Cardiac fibroblast (primary cell): ENCODE results near the gene PANK4.

ENCODE experiments used
- DNase-seq, 2 donors: peaks; one replicate each; pipeline versions ENCODE4 v3.0.0 to v3.0.0-alpha.2; 2010; ENCODE audit warnings: low read depth in 2 of 2
- H3K4me3 ChIP-seq, 2 donors: replicated peaks in 1 of 2; 1 replicate in 1 of 2; 2 replicates in 1 of 2; pipeline ENCODE4 v1.5.1; 2011; ENCODE audit warnings: low read depth in 2 of 2, low read length in 2 of 2, mild to moderate bottlenecking in 2 of 2, moderate library complexity in 1 of 2
- TF ChIP-seq, protein P1 (sequence below): IDR thresholded peaks from one replicate; pipeline ENCODE4 v1.5.1; 2011; ENCODE audit warnings: low read depth, mild to moderate bottlenecking, low read length, inconsistent platforms

The PANK4 gene

DNA sequence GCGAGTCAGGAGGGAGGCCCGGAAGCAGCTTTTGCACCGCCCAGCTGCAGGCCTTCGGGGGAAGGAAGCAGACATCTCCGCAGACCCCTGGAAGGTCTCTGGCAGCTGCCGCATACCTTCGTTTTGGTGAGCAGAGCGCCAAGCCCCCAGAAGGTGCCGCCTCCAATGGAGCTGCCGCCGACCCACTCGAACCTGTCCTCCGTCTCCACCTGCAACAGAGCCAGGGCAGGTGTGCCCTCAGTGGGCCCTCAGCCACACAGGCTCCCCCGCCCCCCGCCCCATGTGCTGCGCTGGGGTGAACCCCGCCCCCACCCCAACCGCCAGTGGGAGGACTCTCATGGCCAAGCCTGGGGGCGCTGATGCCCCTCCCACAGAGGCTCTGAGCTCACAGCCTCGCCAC is 6.2 kb downstream of the PANK4 start:
- DNase-seq = no peak
- H3K4me3 ChIP-seq = no peak overlapping the region
- TF ChIP-seq, protein P1, sequence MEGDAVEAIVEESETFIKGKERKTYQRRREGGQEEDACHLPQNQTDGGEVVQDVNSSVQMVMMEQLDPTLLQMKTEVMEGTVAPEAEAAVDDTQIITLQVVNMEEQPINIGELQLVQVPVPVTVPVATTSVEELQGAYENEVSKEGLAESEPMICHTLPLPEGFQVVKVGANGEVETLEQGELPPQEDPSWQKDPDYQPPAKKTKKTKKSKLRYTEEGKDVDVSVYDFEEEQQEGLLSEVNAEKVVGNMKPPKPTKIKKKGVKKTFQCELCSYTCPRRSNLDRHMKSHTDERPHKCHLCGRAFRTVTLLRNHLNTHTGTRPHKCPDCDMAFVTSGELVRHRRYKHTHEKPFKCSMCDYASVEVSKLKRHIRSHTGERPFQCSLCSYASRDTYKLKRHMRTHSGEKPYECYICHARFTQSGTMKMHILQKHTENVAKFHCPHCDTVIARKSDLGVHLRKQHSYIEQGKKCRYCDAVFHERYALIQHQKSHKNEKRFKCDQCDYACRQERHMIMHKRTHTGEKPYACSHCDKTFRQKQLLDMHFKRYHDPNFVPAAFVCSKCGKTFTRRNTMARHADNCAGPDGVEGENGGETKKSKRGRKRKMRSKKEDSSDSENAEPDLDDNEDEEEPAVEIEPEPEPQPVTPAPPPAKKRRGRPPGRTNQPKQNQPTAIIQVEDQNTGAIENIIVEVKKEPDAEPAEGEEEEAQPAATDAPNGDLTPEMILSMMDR = no peak

DNA sequence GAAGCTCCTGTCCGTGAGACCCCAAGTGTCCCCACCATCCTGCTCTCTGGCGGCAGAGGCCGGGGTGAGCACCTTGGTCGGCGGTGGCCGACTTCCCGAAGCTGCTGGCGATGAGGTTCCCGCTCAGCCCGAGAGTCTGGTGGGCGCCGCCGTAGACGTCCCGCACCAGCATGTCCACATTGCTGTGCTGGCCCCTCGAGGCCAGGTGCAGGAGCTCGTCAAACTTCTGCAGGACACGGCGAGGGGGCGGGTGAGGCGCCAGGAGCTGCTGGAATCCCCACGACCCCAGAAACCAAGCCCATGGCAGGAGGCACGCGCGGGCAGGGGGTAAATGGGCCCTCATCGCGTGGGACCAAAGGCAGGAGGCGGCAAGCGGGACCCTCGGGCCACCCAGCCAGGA is 6.7 kb downstream of the PANK4 start:
- DNase-seq = no peak
- TF ChIP-seq, protein P1 = no peak
- no peak overlapping the region for H3K4me3 ChIP-seq

DNA sequence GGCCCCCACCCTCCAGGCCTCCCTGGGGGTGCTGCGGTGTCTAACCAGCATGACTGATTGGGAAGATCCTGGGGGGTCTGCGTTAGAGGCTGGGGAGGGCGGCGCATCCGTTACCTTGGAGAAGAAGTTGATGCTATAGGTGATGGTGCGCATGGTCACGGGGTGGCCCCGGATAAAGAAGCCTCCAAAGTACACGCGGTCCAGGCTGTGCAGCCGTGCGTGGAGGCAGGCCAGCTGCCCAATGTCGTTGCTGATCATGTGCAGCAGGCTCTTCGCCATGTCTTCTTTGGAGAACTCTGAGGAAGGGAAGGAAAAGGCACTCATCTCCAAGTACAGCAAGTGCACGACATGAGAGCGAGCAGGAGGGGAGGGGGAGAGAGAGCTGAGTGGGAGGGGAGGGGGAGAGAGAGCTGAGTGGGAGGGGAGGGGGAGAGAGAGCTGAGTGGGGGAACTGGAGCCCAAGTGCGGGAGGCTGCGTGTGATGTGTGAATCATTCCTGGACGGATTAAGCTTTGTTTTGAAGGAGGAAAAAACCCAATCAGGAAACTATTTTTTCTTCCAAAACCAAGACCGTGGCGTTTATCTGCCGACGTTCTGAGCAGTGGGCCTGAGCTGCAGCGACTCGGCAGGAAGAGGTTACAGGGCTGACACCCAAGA is 7.2 kb downstream of the PANK4 start:
- H3K4me3 ChIP-seq = no peak overlapping the region
- TF ChIP-seq, protein P1 = no peak
- DNase-seq = no peak

DNA sequence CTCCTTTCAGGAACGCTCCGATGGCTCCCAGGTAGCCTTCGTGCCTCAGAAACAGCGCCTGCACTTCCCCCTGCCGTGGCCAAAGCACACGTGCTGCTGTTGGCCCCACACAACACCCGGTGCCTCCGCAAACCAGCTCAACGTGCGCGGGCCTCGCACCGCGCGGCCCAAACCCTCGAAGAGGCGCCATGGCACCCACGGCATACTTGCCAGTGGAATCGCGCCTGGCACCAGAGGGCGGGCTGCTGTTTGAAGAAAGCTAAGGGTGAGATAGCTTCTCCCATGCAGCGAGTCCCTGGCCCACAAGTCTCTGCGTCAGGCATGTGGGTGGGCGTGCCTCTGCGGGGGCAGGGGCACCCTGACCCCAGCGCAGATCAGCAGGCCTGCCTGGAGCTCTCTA is 7.9 kb downstream of the PANK4 start:
- TF ChIP-seq, protein P1 = no peak
- no peak overlapping the region for H3K4me3 ChIP-seq
- no peak for DNase-seq

DNA sequence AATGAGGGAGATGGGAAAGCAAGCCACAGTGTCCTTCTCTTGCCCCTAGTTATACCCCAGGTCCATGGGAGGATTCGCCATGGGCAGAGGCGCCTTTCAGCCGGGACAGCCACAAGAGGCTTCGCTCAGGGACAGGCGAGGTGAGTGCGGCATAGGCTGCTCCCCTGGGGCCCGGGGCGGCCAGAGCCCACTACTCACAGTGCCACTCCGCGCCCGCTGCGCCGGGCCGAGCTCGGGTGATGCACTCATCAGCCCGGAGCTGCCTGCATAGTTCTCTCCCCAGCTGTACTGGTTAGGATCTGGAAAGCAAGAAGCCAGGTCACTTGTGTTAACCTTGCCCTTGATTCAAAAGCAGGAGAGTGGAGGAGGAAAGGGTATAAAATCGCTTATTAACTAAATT is 8.4 kb downstream of the PANK4 start:
- TF ChIP-seq, protein P1 = no peak
- no peak for DNase-seq
- H3K4me3 ChIP-seq = no peak overlapping the region

DNA sequence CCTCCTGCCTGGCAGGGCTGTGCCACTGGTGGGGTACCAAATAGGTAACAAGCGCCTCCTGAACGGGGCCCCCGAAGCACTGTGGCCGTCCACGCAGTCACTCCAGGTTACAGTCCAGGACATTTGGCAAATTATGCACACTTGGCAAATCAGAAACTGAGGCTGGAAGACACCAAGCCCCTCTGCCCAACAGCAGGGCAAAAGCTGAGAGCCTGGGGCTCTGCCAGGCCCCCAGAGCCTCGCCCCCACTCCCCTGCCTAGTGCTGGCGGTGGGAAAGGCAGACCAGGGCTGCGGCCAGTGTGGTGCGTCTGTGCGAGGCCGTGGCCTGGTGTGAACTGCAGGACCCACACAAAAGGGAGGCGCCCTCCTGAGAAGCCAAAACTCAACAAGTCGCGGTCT is 9.4 kb downstream of the PANK4 start:
- TF ChIP-seq, protein P1 = no peak
- no peak overlapping the region for H3K4me3 ChIP-seq
- no peak for DNase-seq

DNA sequence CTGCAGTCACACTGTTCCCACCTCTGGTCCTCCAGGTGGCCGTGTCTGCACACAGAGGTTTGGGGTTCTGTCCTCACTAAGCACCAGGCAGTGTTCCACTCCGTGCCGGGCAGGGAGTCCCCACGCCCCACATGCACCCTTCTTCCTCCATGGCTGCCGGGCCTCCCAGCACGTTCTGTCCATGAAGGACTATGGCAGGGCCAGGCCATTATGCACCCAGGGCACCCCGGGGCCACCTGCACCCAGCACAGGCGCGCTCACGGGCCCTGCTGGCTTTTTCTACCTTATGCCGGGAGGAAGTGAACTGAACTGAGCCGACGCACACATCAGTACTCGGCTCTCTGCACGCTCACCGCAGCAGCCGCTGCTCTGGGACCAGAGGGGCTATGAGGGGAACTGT is 10.3 kb downstream of the PANK4 start:
- DNase-seq = no peak

More for the DNA sequence above, 10.3 kb downstream of the PANK4 start:
- TF ChIP-seq, protein P1 = no peak
- no peak overlapping the region for H3K4me3 ChIP-seq
